Muscle layer of duodenum (tissue), 2 donors: ENCODE data around the gene BAIAP2.

Experiments used
- H3K27ac ChIP-seq: one replicate; pipeline ENCODE4 v1.7.0; 2013; ENCODE audit warnings: mild to moderate bottlenecking, low read length
- H3K27me3 ChIP-seq: one replicate; pipeline ENCODE4 v1.7.0; 2013; ENCODE audit warnings: low read depth, mild to moderate bottlenecking, control low read depth, low read length
- H3K36me3 ChIP-seq, 2 donors: one replicate each; pipeline ENCODE4 v1.7.0; 2013; ENCODE audit warnings: low read length in 2 of 2, control low read depth in 1 of 2, mild to moderate bottlenecking in 1 of 2; ENCODE audit not compliant: insufficient read depth in 2 of 2, control insufficient read depth in 1 of 2
- H3K4me1 ChIP-seq, 2 donors: one replicate each; pipeline ENCODE4 v1.7.0; 2013; ENCODE audit warnings: low read length in 2 of 2, mild to moderate bottlenecking in 2 of 2, control low read depth in 1 of 2, moderate library complexity in 1 of 2; ENCODE audit not compliant: insufficient read depth in 2 of 2, control insufficient read depth in 1 of 2
- H3K4me3 ChIP-seq, 2 donors: one replicate each; pipeline ENCODE4 v1.7.0; 2013; ENCODE audit warnings: low read length in 2 of 2, low read depth in 1 of 2, mild to moderate bottlenecking in 1 of 2
- H3K9me3 ChIP-seq, 2 donors: one replicate each; pipeline ENCODE4 v1.7.0; 2013; ENCODE audit warnings: low read length in 2 of 2, control low read depth in 1 of 2, mild to moderate bottlenecking in 1 of 2; ENCODE audit not compliant: control insufficient read depth in 1 of 2
- donor health status: healthy.

BAIAP2 gene

DNA sequence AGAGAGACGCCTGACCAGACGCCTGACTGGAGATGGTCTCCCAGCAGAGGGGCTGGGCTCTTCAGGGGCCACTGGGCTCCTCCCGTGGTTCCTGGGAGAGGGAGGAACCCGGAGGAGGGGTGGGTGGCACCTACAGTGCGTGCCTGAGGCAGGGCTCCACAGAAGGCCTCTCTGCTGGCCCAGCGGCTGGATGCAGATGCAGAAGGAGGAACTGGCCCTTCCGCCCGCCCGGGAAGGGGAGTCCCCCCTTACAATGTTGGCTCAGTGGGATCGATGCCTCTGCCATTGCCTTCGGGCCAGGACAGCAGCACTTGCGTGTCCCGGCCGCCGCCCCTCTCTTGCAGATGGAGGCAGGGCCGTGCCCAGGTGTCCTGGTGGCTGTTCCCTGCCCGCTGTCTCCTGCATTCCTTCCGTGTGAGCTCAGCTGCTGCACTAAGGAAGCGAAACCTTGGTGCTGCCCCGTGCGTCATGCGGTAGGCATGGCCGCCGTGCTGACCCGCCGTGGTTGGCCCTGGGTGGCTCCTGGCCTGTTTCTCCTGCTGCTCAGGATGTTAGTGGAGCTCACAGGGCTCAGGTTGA is 15.1 kb downstream of the BAIAP2 start:
- Histone ChIP-seq H3K4me3 (no peak overlapping the region), H3K27me3 (no peaks in the 10 kb centered on the region), H3K27ac (no peak overlapping the region), H3K9me3 (no peaks in the 10 kb centered on the region), H3K4me1 (peaks cover 11 to 69% of the 10 kb centered on the region in 2 donors), H3K36me3 (no peaks in the 10 kb centered on the region)

DNA sequence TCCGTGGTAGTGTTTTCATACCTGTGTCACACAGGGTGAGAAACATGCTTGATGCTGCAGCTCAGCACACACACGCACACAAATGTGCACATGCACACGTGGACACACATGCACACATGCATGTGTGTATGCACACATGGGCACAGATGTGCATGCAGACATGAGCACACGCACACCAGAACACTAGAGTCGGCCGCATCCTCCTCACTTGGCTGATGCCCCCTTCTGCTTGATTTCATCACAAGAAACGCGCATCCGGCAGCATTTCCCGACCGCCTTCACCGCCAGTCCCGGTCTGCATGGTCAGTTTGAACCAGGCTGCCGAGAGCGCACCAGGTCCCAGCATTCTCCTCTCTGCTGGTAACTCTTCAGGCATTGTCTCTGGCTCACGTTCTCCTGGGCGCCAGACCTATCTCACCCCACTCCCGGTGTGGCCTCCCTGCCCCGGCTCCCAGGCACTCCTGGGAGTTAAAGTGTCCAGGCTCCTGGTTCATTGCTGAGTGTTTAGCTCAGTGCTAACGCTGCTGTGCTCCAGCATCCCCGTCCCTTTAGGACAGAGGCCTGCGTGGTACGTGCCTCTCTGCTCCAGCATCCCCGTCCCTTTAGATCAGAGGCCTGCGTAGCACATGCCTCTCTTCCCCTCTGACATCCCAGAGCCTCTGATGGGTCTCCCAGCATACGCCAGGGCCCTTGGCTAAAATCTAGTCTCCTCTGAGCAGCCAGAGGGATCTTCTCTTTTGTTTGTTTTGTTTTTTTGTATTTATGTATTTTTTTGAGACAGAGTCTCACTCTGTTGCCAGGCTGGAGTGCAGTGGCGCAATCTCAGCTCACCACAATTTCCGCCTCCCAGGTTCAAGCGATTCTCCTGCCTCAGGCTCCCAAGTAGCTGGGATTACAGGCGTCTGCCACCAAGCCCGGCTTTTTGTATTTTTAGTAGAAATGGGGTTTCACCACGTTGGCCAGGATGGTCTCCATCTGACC is 16.0 kb downstream of the BAIAP2 start:
- H3K4me1 ChIP-seq, result peaks cover 5 to 60% of the 10 kb centered on the region in 2 donors
- H3K27ac ChIP-seq, result no peak overlapping the region
- H3K4me3 ChIP-seq, result no peak overlapping the region

DNA sequence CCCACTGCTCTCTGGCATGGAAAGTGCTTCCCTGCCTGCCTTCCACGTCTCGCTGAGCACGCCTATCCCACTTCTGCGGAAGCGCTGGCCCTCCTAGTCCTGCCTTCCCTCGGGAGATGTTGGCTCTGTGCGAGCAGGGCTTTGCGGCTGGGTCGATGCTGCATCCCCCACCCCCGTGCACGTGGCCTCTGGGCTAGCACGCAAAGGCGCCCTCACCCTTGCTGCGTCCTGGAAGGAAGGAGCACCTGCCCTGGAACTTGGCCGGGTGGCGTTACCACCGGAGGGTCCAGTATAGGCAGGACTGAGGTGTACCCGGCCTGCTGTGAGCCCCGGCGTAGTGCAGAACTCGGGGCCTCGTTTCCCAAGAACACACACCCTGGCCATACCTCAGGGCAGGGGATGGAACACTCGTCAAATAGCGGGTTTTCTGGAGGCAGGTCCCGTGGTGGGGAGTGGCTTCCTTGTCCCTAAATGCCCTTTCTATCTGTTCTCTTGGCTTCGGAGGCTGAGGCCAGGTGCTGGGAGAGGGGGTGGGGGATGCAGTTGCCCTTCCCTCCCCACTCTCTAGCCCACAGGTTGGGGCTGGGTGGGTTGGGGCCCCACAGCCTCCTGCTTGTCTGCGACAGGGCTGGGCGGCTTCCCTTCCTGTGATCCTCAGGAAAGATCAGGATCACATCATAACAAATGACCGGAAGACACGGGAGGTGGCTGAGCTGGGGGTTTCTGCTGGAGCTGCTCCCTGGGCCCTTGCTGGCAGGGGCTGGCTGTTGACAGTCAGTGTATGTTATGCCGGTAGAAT is 17.4 kb downstream of the BAIAP2 start:
- no peak overlapping the region for H3K27ac ChIP-seq
- no peaks in the 10 kb centered on the region for H3K9me3 ChIP-seq
- H3K4me1 ChIP-seq, result peaks cover 7 to 54% of the 10 kb centered on the region in 2 donors
- no peaks in the 10 kb centered on the region for H3K36me3 ChIP-seq
- no peaks in the 10 kb centered on the region for H3K27me3 ChIP-seq
- H3K4me3 ChIP-seq, result no peak overlapping the region

More for the DNA sequence above, 16.0 kb downstream of the BAIAP2 start:
- no peaks in the 10 kb centered on the region for H3K27me3 ChIP-seq
- no peaks in the 10 kb centered on the region for H3K36me3 ChIP-seq
- H3K9me3 ChIP-seq, result no peaks in the 10 kb centered on the region

DNA sequence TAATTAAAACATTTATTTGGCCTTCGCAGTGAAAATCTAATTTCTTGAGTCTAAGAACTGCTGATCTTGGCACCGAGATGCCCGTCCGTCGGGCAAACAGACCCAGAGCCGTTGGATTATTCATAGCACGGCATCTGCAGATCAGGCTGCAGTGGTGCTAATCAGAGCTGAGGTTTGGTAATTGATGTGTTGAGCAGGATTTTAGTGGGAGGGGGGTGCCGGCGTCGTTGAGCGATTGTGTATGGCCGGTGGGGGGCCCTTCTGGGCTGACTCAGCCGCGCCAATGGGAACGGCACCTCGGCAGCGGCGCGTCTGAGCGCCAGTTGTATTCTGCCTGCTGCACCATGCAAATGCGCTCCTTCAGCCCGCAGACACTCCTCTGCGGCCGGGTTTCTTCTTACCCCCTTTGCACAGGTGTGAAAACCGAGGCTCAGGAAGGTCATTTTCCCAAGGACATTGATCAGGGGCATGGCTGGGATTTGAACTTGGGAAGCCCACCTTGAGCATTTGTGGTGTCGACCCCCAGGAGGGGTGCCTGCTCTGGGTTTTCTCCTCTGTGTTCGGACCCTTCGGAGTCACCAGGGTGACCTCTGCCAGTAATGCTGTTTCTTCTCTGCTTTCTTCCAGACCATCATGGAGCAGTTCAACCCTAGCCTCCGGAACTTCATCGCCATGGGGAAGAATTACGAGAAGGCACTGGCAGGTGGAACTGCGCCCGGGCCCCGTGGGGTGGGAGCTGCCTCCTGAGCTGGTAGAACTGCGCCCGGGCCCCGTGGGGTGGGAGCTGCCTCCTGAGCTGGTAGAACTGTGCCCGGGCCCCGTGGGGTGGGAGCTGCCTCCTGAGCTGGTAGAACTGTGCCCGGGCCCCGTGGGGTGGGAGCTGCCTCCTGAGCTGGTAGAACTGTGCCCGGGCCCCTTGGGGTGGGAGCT is 18.4 kb downstream of the BAIAP2 start:
- Histone ChIP-seq H3K4me3 (no peak overlapping the region), H3K9me3 (no peaks in the 10 kb centered on the region), H3K4me1 (peaks cover 8 to 45% of the 10 kb centered on the region in 2 donors), H3K27ac (no peak overlapping the region), H3K36me3 (peaks cover 0 to under 1% of the 10 kb centered on the region in 2 donors), H3K27me3 (no peaks in the 10 kb centered on the region)

DNA sequence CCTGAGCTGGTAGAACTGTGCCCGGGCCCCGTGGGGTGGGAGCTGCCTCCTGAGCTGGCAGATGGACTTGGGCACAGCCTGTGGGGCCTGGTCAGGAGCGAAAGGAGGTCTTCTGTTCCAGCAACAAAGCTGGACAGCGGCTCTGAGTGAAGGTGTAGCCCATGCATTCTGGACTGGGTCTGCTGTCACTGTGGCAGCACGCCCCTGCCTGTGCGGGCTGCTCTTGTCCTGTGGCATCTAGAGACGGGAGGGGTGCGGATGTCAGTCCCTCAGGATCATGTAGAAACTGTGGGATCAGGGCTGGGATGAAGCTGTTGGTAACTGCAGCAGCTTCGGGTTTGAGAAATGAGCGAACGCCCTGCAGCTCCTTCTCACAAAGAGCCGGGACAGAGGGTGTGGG is 19.4 kb downstream of the BAIAP2 start:
- Histone ChIP-seq H3K36me3 (peaks cover 0 to 10% of the 10 kb centered on the region in 2 donors), H3K9me3 (no peaks in the 10 kb centered on the region), H3K4me3 (no peak overlapping the region), H3K4me1 (peaks cover 8 to 37% of the 10 kb centered on the region in 2 donors), H3K27me3 (no peaks in the 10 kb centered on the region), H3K27ac (no peak overlapping the region)

DNA sequence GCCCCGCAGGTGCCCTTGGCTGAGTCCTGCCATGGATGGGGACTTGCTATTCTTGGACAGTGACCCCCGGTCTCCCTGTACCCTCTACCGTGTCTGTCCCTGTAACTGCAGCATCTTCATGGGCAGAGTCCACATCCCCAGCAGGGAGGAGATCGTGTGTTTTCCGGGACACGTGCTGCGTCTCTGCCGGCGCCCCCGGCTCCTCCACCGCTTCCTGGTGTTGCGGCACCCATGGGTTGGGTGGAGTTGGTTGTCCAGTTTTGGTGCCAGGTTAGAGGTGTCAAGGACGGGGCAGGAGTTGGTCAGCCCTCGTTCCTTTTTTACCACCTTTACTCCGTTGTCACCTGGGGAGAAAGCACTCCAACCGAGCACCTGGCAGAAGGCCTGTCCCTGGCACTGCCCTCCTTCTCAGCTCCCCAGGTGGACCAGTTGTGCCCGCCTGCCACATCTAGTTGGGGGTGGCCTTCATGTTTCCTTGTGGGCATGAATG is 20.0 kb downstream of the BAIAP2 start:
- Histone ChIP-seq H3K4me1 (peaks cover 3 to 35% of the 10 kb centered on the region in 2 donors), H3K27ac (no peak overlapping the region), H3K9me3 (no peaks in the 10 kb centered on the region), H3K27me3 (no peaks in the 10 kb centered on the region), H3K4me3 (no peak overlapping the region), H3K36me3 (peaks cover 0 to 10% of the 10 kb centered on the region in 2 donors)

DNA sequence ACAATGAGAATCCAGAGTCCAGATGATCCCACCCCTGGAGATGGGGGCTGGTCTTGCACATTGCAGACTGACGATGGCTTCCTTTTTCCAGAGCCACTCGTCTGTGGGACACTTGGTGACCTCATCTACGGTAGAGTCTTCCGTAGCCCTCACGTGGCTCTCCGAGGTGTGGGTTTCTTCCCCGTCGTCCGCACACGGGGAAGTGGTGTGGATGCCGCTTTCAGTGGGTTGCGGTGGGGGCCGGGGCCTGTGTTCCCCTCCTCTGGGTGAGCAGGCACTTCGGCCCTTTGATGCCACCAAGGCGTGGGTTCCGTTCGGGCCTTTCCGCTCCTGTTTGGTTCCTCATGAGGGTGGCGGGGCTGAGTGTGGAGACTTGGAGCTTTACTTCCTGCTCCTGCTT is 21.4 kb downstream of the BAIAP2 start:
- Histone ChIP-seq H3K9me3 (no peaks in the 10 kb centered on the region), H3K27me3 (no peaks in the 10 kb centered on the region), H3K27ac (no peak overlapping the region), H3K36me3 (peaks cover 0 to 12% of the 10 kb centered on the region in 2 donors), H3K4me1 (peaks cover 3 to 28% of the 10 kb centered on the region in 2 donors), H3K4me3 (no peak overlapping the region)

DNA sequence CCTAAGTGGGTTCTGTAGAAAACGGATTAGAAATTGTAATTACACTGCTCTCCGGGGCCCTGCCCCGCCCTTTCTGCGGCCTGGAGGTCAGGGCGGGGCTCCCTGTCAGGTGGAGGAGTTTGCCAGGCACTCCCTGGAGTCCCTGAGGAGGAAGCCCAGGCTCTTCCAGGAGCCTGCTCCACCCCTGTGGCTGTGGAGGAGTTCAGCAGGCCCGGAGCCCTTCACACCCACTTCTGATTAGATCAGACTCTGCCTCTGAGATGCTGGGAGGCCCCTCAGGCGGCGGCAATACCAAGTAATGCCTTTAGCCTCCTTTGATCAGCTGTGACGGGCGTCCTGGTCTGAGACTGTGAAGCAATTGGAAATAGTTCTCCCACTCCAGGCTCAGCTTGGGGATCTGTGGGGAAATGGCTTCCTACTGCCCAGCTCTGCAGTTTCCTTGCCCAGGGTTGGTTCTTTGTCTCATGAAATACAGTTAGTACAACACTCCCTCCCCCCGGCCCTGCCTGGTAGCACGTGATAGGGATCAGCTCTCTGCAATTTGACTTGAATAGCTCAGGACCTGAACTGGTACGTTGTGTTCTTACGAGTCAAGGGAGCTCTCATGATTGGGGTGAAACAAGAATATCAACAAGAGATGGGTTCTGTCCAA is 22.3 kb downstream of the BAIAP2 start:
- peaks cover 0 to 15% of the 10 kb centered on the region in 2 donors for H3K36me3 ChIP-seq
- H3K27me3 ChIP-seq, result no peaks in the 10 kb centered on the region
- H3K4me1 ChIP-seq, result peaks cover 3 to 22% of the 10 kb centered on the region in 2 donors
- H3K27ac ChIP-seq, result no peak overlapping the region
- H3K9me3 ChIP-seq, result no peaks in the 10 kb centered on the region
- no peak overlapping the region for H3K4me3 ChIP-seq

DNA sequence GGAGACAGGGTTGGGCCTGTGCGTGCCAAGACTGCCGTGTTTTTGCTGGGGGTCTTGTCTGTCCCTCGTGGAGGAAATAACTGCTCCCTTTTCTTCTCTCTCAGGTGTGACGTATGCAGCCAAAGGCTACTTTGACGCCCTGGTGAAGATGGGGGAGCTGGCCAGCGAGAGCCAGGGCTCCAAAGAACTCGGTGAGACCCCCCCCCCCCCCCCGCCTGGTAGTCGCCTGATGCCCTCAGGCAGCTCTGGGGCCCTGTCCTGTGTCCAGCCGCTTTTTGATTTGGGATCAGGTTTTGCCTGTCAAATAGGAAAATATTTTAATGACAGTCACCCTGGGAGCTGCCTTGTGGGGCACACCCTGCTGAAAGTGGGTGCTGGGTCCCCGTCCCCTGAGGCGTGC is 22.8 kb downstream of the BAIAP2 start:
- Histone ChIP-seq H3K9me3 (no peaks in the 10 kb centered on the region), H3K36me3 (peaks cover 0 to 15% of the 10 kb centered on the region in 2 donors), H3K27ac (no peak overlapping the region), H3K27me3 (no peaks in the 10 kb centered on the region), H3K4me1 (peaks cover 3 to 20% of the 10 kb centered on the region in 2 donors), H3K4me3 (no peak overlapping the region)
